ENCODE results near the gene HOOK2.

Gene HOOK2

DNA sequence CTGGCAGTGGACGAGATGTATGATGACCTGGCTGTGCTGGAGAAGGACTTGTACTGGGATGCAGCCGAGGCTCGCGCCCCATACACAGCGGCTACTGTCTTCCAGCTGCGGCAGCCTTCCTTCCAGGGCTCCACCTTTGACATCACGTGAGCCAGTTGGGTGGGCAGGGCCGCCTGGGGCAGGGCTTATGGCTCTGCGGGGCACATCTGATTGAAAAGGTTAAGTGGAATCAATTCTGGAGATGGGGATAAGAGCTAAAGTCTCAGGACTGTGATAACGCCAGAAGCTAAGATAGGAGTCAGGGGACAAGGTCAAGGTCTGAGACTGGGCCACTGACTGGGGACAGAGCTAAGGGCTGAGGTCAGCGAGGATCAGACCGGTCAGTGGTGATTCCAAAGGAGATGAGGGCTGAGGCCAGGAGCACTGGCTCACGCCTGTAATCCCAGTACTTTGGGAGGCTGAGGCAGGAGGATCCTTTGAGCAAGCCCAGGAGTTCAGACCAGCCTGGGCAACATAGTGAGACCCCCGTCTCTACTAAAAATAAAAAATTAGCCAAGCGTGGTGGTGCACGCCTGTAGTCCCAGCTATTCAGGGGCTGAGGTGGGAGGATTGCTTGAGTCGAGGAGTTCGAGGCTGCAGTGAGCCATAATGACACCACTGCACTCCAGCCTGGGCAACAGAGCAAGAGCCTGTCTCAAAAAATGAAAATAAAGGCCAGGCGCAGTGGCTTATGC, 19.0 kb downstream of the HOOK2 start:
- no peak overlapping the region for H3K4me3 ChIP-seq (ENCODE audit: low read depth, low read length)

DNA sequence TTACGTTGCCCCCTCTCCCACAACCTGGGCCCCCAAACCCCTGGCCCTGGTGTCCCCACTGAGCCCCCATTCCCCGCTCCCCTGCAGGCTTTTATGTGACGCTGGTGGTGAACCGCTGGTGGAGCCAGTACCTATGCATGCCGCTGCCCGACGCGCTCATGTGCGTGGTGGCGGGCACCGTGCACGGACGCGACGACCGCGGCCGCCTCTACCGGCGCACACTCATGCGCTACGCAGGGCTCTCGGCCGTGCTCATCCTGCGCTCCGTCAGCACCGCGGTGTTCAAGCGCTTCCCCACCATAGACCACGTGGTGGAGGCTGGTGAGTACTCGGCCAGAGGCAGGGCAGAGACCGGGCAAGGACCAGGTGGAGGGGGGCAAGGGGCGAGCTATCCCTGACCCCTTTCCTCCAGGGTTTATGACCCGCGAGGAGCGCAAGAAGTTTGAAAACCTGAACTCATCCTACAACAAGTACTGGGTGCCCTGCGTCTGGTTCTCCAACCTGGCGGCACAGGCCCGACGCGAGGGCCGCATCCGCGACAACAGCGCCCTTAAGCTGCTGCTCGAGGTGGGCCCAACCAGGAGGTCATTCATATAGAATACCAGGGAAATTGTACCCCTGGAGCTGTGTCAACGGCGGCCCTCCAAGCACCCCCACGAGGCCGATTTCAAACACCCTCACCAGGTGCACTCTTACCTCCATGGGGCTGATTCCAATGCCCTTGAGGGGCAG, 20.7 kb downstream of the HOOK2 start:
- no peak overlapping the region for H3K4me3 ChIP-seq (ENCODE audit: low read depth, low read length)
- TF ChIP-seq, protein P1, sequence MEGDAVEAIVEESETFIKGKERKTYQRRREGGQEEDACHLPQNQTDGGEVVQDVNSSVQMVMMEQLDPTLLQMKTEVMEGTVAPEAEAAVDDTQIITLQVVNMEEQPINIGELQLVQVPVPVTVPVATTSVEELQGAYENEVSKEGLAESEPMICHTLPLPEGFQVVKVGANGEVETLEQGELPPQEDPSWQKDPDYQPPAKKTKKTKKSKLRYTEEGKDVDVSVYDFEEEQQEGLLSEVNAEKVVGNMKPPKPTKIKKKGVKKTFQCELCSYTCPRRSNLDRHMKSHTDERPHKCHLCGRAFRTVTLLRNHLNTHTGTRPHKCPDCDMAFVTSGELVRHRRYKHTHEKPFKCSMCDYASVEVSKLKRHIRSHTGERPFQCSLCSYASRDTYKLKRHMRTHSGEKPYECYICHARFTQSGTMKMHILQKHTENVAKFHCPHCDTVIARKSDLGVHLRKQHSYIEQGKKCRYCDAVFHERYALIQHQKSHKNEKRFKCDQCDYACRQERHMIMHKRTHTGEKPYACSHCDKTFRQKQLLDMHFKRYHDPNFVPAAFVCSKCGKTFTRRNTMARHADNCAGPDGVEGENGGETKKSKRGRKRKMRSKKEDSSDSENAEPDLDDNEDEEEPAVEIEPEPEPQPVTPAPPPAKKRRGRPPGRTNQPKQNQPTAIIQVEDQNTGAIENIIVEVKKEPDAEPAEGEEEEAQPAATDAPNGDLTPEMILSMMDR (IDR thresholded peaks at IDR 0.05; ENCODE audit: low read depth, low read length), result no peak
- in situ Hi-C loops (cut with HindIII; ENCODE audit: low sequenced_read_pairs), result no loop called here
- DNase-seq (ENCODE audit: low read depth, low spot score), result no peak

More for the DNA sequence above, 19.0 kb downstream of the HOOK2 start:
- TF ChIP-seq, protein P1 (IDR thresholded peaks at IDR 0.05; ENCODE audit: low read depth, low read length), result no peak
- DNase-seq (ENCODE audit: low read depth, low spot score), result no peak
- in situ Hi-C loops (cut with HindIII; ENCODE audit: low sequenced_read_pairs), result no loop called here

DNA sequence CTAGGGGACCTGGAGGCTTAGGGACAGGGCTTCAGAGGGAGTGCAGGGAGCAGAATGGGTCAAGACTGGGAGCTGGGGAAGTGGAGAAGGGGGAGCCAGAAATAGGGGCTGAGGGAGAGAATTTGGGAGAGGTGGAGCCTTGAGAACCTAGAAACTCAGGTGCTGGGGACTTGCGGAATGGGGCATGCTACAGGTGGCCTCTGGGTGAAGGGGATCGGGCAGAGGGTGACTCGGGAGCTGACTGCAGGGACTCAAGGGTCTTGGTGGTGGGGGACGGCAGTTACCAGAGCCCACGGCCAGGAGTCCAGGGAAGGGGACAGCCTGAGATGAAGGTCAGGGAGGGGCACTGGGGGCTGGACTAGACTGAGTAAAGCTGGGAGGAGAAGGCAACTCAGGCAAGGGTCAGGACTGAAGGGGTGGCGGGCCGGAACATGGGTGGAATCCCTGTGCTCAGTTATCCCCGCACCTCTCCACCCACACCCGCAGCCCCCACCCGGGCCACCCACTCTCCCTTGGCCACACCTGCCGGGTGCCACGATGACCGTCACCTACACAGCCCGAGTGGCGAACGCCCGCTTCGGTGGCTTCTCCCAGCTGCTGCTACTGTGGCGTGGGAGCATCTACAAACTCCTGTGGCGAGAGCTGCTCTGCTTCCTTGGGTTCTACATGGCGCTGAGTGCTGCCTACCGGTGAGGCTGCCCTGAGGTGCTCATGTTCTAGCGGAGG, 23.1 kb downstream of the HOOK2 start:
- TF ChIP-seq, protein P1 (IDR thresholded peaks at IDR 0.05; ENCODE audit: low read depth, low read length), result no peak
- no peak for DNase-seq (ENCODE audit: low read depth, low spot score)
- H3K4me3 ChIP-seq (ENCODE audit: low read depth, low read length), result no peak overlapping the region
- in situ Hi-C loops (cut with HindIII; ENCODE audit: low sequenced_read_pairs), result no loop called here

DNA sequence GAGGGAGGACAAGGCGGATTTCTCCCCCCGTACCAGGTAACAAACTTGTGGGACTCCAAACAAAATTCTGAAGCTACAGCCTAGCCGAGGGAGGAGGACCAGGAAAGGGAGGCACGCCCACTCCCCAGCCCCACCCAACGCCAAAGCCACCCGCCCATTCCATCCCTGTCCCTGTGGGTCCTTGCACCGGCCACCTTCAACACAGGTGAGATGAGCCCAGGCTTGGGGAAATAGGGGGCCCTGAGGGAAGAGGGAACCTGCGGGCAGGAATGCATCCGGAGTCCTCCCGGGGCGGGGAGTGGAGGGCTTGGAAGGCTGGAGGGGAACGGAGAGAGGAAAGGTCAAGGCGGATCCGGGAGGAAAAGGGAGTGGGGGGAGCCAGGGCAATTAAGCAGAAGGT, 23.7 kb downstream of the HOOK2 start, which contains the start of gene BEST2:
Gene BEST2, plus strand, starts transcription at position 157 of the 400 bp plus-strand sequence. CDS start 802 bp downstream, outside the sequence.
- TF ChIP-seq, protein P1 (IDR thresholded peaks at IDR 0.05; ENCODE audit: low read depth, low read length), result no peak
- H3K4me3 ChIP-seq (ENCODE audit: low read depth, low read length), result no peak within 1 kb of the TSS
- in situ Hi-C loops (cut with HindIII; ENCODE audit: low sequenced_read_pairs), result no loop called here
- no peak for DNase-seq (ENCODE audit: low read depth, low spot score)

DNA sequence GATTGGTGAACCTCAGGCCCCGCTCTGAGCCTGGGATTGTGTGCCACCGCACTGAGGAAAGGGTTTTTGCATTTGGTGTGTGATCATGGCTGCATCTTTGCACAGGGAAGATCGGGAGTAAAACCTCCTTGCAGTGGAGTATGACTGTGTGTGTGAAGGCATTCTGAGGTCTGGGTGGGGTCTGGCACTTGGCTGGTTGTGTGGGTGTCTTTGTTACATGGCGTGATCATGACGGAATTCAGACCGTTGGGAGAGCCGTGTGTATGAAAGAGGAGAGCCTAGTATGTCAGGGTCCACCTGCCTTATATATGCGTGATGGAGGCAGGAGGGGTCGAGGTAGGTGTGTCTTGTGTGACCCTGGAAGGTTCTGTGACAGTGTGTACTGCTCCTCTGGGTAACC, 24.5 kb downstream of the HOOK2 start:
- TF ChIP-seq, protein P1 (IDR thresholded peaks at IDR 0.05; ENCODE audit: low read depth, low read length), result no peak
- in situ Hi-C loops (cut with HindIII; ENCODE audit: low sequenced_read_pairs), result no loop called here
- no peak overlapping the region for H3K4me3 ChIP-seq (ENCODE audit: low read depth, low read length)
- no peak for DNase-seq (ENCODE audit: low read depth, low spot score)

DNA sequence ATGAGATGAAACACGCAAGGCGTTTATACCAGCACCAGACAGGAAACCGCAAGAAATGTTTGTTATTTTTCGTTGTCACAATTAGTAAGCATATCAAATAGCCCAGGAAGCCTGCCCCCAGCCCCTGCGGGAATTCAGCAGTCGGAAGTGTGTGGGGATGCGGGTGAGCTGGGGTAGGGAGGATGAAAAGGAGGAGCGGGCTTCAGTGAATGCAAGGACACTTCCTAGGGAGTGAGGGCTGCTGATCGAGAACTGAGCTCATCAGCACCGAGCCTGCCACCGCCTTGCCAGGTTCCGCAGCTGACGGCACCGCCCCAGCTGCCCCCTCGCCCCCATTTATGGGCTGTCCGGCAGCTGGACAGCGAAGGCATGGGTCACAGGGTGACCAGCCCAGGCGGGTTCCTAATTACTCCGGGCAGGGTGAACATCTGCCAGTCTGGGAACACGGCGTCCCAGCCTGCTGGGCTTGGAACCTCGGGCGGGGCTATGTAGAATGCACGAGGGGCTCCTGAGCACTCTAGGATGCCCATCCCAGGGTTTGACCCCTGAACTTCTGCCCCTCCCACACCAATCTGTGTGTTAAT, 25.3 kb downstream of the HOOK2 start:
- H3K4me3 ChIP-seq (ENCODE audit: low read depth, low read length), result no peak overlapping the region
- in situ Hi-C loops (cut with HindIII; ENCODE audit: low sequenced_read_pairs), result no loop called here
- TF ChIP-seq, protein P1 (IDR thresholded peaks at IDR 0.05; ENCODE audit: low read depth, low read length), result no peak
- peak; percentile 24 for DNase-seq (ENCODE audit: low read depth, low spot score)

All from astrocyte of the spinal cord (primary cell).